NB4 (cell line): ENCODE data around the gene CHD3.
A peak's percentile ranks its signal among the peaks of the same experiment; 100 is the strongest.

Experiments
- MYC ChIP-seq: IDR thresholded peaks from 2 replicates; pipeline ENCODE4 v1.6.1; 2011; ENCODE audit warnings: low read depth, low read length
- POLR2A ChIP-seq: IDR thresholded peaks from 2 replicates; pipeline ENCODE4 v1.6.1; 2011; ENCODE audit warnings: mild to moderate bottlenecking; ENCODE audit not compliant: insufficient read length; ENCODE audit errors: extremely low read depth
- TF ChIP-seq, protein P1 (sequence below): IDR thresholded peaks from one replicate; pipeline ENCODE4 v1.5.1; 2012; ENCODE audit warnings: low read depth, low read length

- TF ChIP-seq MYC (no peak), POLR2A (no peak)
- TF ChIP-seq, protein P1, sequence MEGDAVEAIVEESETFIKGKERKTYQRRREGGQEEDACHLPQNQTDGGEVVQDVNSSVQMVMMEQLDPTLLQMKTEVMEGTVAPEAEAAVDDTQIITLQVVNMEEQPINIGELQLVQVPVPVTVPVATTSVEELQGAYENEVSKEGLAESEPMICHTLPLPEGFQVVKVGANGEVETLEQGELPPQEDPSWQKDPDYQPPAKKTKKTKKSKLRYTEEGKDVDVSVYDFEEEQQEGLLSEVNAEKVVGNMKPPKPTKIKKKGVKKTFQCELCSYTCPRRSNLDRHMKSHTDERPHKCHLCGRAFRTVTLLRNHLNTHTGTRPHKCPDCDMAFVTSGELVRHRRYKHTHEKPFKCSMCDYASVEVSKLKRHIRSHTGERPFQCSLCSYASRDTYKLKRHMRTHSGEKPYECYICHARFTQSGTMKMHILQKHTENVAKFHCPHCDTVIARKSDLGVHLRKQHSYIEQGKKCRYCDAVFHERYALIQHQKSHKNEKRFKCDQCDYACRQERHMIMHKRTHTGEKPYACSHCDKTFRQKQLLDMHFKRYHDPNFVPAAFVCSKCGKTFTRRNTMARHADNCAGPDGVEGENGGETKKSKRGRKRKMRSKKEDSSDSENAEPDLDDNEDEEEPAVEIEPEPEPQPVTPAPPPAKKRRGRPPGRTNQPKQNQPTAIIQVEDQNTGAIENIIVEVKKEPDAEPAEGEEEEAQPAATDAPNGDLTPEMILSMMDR, result peak; percentile 61
Observed at GRCh38 chr17:7912927-7913524, 24.4 kb downstream of the CHD3 start.
